Heart left ventricle (tissue), 16 donors: ENCODE results near the gene TRAF7. TPM values are rescaled to one million over a fixed set of nuclear protein-coding genes. Genes with fewer than 3 reads are reported as not detected.
A peak's percentile ranks its signal among the peaks of the same experiment; 100 is the strongest.

ENCODE experiments used
- ATAC-seq, 4 donors: fragments of 200-7000 bp; cut with Tn5 transposase; one replicate each; pipeline ENCODE4 v1.9.1; 2020 to 2022; ENCODE audit warnings: moderate library complexity in 4 of 4, mild to moderate bottlenecking in 3 of 4, moderate number of reproducible peaks in 1 of 4
- DNase-seq, 5 donors: peaks; one replicate each; pipeline ENCODE4 v3.0.0-alpha.2; 2020
- H3K27ac ChIP-seq, 12 donors: fragments of 200-600 bp; sonication (generic) in 4 of 12; one replicate each; pipeline versions ENCODE4 v1.5.0 to v1.8.0; 2016 to 2022; ENCODE audit warnings: mild to moderate bottlenecking in 2 of 12
- H3K27me3 ChIP-seq, 9 donors: fragments of 200-600 bp; sonication (generic) in 2 of 9; one replicate each; pipeline versions ENCODE4 v1.5.1 to v1.8.0; 2016 to 2022; ENCODE audit warnings: mild to moderate bottlenecking in 3 of 9
- H3K36me3 ChIP-seq, 9 donors: fragments of 200-600 bp; sonication (generic) in 2 of 9; one replicate each; pipeline versions ENCODE4 v1.5.0 to v1.8.0; 2018 to 2022; ENCODE audit warnings: mild to moderate bottlenecking in 2 of 9
- H3K4me1 ChIP-seq, 12 donors: fragments of 200-600 bp; sonication (generic) in 4 of 12; one replicate each; pipeline versions ENCODE4 v1.5.0 to v1.8.0; 2016 to 2022; ENCODE audit warnings: mild to moderate bottlenecking in 3 of 12
- H3K4me3 ChIP-seq, 12 donors: fragments of 200-600 bp; sonication (generic) in 4 of 12; one replicate each; pipeline versions ENCODE4 v1.5.0 to v1.8.0; 2017 to 2022; ENCODE audit warnings: mild to moderate bottlenecking in 9 of 12, moderate library complexity in 4 of 12
- H3K9me3 ChIP-seq, 12 donors: fragments of 200-600 bp; sonication (generic) in 4 of 12; one replicate each; pipeline versions ENCODE4 v1.5.0 to v1.8.0; 2016 to 2022; ENCODE audit warnings: mild to moderate bottlenecking in 1 of 12
- CTCF ChIP-seq, 12 donors: fragments of 200-600 bp; sonication (generic) in 4 of 12; IDR thresholded peaks; one replicate each; pipeline versions ENCODE4 v1.5.0 to v1.8.0; 2018 to 2022; ENCODE audit warnings: antibody characterized with exemption in 12 of 12, mild to moderate bottlenecking in 5 of 12
- POLR2A ChIP-seq, 2 donors: fragments of 450-650 bp; IDR thresholded peaks; one replicate each; pipeline ENCODE4 v1.6.1; 2017; ENCODE audit warnings: antibody characterized with exemption in 2 of 2, mild to moderate bottlenecking in 2 of 2, moderate library complexity in 2 of 2
- WGBS, 4 donors: extraction: QIAGEN DNeasy Blood & Tissue Kit in 2 of 4; methylation state at CpG; one replicate each; pipeline versions ENCODE4 v1.1.5 to v1.1.7; 2013 to 2018; 5-methylcytosine and 5-hydroxymethylcytosine counted together
- intact Hi-C, 10 donors: fragments of 100-400 bp; cut with DNase I; formaldehyde crosslinking; loops; one replicate each; pipeline versions ENCODE4 v1.11.1 to v1.14.2; 2022
- polyA plus RNA-seq, 2 donors: library from polyadenylated mRNA; stranded (reverse); fragments of 200-250 nt; gene quantifications; one replicate each; pipeline ENCODE4 v1.2.3, GENCODE V29; 2013
- total RNA-seq, 9 donors: library from RNA; depleted of rRNA in 2 of 9; stranded (reverse); fragments of >200 nt in 2 of 9; fragmentation: NEBNext Ultra II Directional in 3 of 9; extraction: Animal tissue kit (Norgen Biotek cat#: 25700) in 3 of 9; gene quantifications; one replicate each; pipeline versions ENCODE4 v1.1.0 to v1.2.4, GENCODE V29; 2016 to 2023
- donor health status: ischemic (EF 13 %, LVEDD 7.1; RV severe dilation, severe dysfunction).
- donor health status: healthy with polysubstance abuse.
- donor health status: DM: no; HTN: yes; CAD: no.
- donor health status: DM: no; HTN: no; CAD: no.
- donor health status: ischemic (EF 25% LVEDD 6.9; RV normal size, moderate dysfunction).
- donor health status: ischemic (EF 25% LVEDD 5.7; RV mildly dilated, moderate dysfunction).
- donor health status: healthy.
- donor health status: DM: yes; HTN: yes; CAD: no.
- donor health status: ischemic (EF 35%, LVEDD 5.7; RV mildly dilated, moderate dysfunction).
- donor health status: nonischemic (EF 11% LVEDD 7.7; RV severe dilation, severe dysfunction).
- donor health status: DM: yes; HTN: yes; CAD: no.
- donor health status: PGD.
- donor health status: ischemic (EF 29% LVEDD 5.4; RV normal size, mild dysfunction).
- donor health status: nonischemic (EF 23%, LVEDD 6.1; RV moderate dilation, normal function).

TRAF7 gene
- total and polyA plus RNA-seq, 11 donors: 12.2 to 40.2 (median 27.0) TPM

- ATAC-seq (no peak), DNase-seq (no peak)
- intact Hi-C loops: loop anchor here in 5 of 10 donors (2.0 to 5.0 kb wide), 4 partner anchors 42 to 50 kb away; partner anchors contain the start of genes TRAF7 (in 4 of the 5) and ECI1 (in 1 of the 5)
- H3K27me3 ChIP-seq: no peaks in the 10 kb centered on the region
- TF ChIP-seq POLR2A (IDR thresholded peaks at IDR 0.05): no peak
- TF ChIP-seq CTCF (IDR thresholded peaks at IDR 0.05): no peak
- H3K36me3 ChIP-seq: peaks cover 0 to 31% (median 26%) of the 10 kb centered on the region in 9 donors
- H3K27ac ChIP-seq: peak overlapping the region; percentile 95 to 100 (median 99)
- H3K4me1 ChIP-seq: peaks cover 3 to 26% (median 15%) of the 10 kb centered on the region in 12 donors
- WGBS, 4 donors: 79 to 85% (median 80%) methylated on average over 13 of the region's 13 CpGs
- H3K9me3 ChIP-seq: no peaks in the 10 kb centered on the region
- peak overlapping the region; percentile 66 to 96 (median 80) for H3K4me3 ChIP-seq
Measured at GRCh38 chr16:2204416-2205103, 49.0 kb downstream of the TRAF7 start.

- Histone ChIP-seq H3K36me3 (peaks cover 0 to 37% (median 32%) of the 10 kb centered on the region in 9 donors), H3K27ac (peak within 1 kb of the TSS; percentile 95 to 100 (median 99)), H3K9me3 (no peaks in the 10 kb centered on the region), H3K4me1 (peaks cover 3 to 27% (median 15%) of the 10 kb centered on the region in 12 donors), H3K4me3 (peak within 1 kb of the TSS; percentile 66 to 96 (median 80)), H3K27me3 (no peaks in the 10 kb centered on the region)
- TF ChIP-seq POLR2A (IDR thresholded peaks at IDR 0.05): peak; percentile 49 to 73
- peak in 6 of 12 donors; percentile 13 to 43 (median 28) for TF ChIP-seq CTCF (IDR thresholded peaks at IDR 0.05)
- 0 to 1% (median 1%) methylated on average over 58 to 93 of the region's 93 CpGs for WGBS, 4 donors
- DNase-seq (peak; percentile 85 to 96 (median 89)), ATAC-seq (peak; percentile 53 to 84 (median 82))
- intact Hi-C loops: loop anchor here in 2 of 10 donors (2.0 to 5.0 kb wide), 3 partner anchors 47 to 51 kb away; partner anchors contain the start of genes TRAF7 (in 2 of the 2) and ECI1 (in 1 of the 2)
Measured at GRCh38 chr16:2205104-2205966, 49.8 kb downstream of the TRAF7 start, which contains the start of gene MLST8. TSS of gene MLST8 (plus strand) at chr16:2205454. CDS start at chr16:2206086, 632 bp downstream.

GRCh38 chr16:2205967-2206313, 50.4 kb downstream of the TRAF7 start:
- DNase-seq (no peak), ATAC-seq (peak; percentile 4 to 15 (median 6))
- H3K9me3 ChIP-seq: no peaks in the 10 kb centered on the region
- peak overlapping the region; percentile 66 to 96 (median 80) for H3K4me3 ChIP-seq
- peak in 1 of 12 donors; percentile 1 for TF ChIP-seq CTCF (IDR thresholded peaks at IDR 0.05)
- no peak for TF ChIP-seq POLR2A (IDR thresholded peaks at IDR 0.05)
- H3K4me1 ChIP-seq: peaks cover 3 to 33% (median 16%) of the 10 kb centered on the region in 12 donors
- H3K27ac ChIP-seq: peak overlapping the region in 11 of 12 donors; percentile 95 to 100 (median 99)
- no peaks in the 10 kb centered on the region for H3K27me3 ChIP-seq
- H3K36me3 ChIP-seq: peaks cover 0 to 37% (median 32%) of the 10 kb centered on the region in 9 donors
- intact Hi-C loops: loop anchor here in 2 of 10 donors (2.0 to 5.0 kb wide), 3 partner anchors 46 to 51 kb away; partner anchors contain the start of genes TRAF7 (in 2 of the 2) and ECI1 (in 1 of the 2)
- WGBS, 4 donors: 2 to 10% (median 9%) methylated on average over 7 to 16 of the region's 16 CpGs
